GM19438 (cell line): ENCODE results near the gene AEBP1.
A peak's percentile ranks its signal among the peaks of the same experiment; 100 is the strongest.

ENCODE experiments used
- ATAC-seq: cut with Tn5 transposase; IDR thresholded peaks from one replicate; pipeline ENCODE4 v1.9.1; 2021; ENCODE audit warnings: low read depth; ENCODE audit not compliant: unreplicated experiment

AEBP1 gene

GRCh38 chr7:44066494-44067063, 37.6 kb upstream of the AEBP1 start:
- ATAC-seq, result no peak

- no peak for ATAC-seq
Measured at GRCh38 chr7:44067064-44067951, 36.8 kb upstream of the AEBP1 start.

- no peak for ATAC-seq
Measured at GRCh38 chr7:44068054-44068453, 36.1 kb upstream of the AEBP1 start.

- ATAC-seq, result no peak
Measured at GRCh38 chr7:44071726-44072363, 32.3 kb upstream of the AEBP1 start.

- ATAC-seq, result no peak
Measured at GRCh38 chr7:44072364-44073231, 31.5 kb upstream of the AEBP1 start.

- ATAC-seq, result no peak
Measured at GRCh38 chr7:44073664-44074348, 30.3 kb upstream of the AEBP1 start.

- no peak for ATAC-seq
Measured at GRCh38 chr7:44074349-44074695, 29.8 kb upstream of the AEBP1 start.

GRCh38 chr7:44075296-44076075, 28.7 kb upstream of the AEBP1 start:
- ATAC-seq, result no peak

- ATAC-seq, result no peak
Measured at GRCh38 chr7:44076101-44076895, 27.8 kb upstream of the AEBP1 start.

- ATAC-seq, result no peak
Measured at GRCh38 chr7:44077061-44077460, 27.1 kb upstream of the AEBP1 start.

- no peak for ATAC-seq
Measured at GRCh38 chr7:44077681-44078091, 26.5 kb upstream of the AEBP1 start.

- ATAC-seq, result no peak
Measured at GRCh38 chr7:44078521-44078920, 25.6 kb upstream of the AEBP1 start.

GRCh38 chr7:44079331-44080021, 24.7 kb upstream of the AEBP1 start:
- ATAC-seq, result no peak

- ATAC-seq, result no peak
Measured at GRCh38 chr7:44080118-44080517, 24.0 kb upstream of the AEBP1 start.

- no peak for ATAC-seq
Measured at GRCh38 chr7:44080686-44081265, 23.4 kb upstream of the AEBP1 start.

- ATAC-seq, result no peak
Measured at GRCh38 chr7:44081266-44081748, 22.8 kb upstream of the AEBP1 start.

- peak; percentile 94 for ATAC-seq
Measured at GRCh38 chr7:44082541-44083207, 21.5 kb upstream of the AEBP1 start.
